K562 (cell line): ENCODE data around the gene DSG3. TPM values are rescaled to one million over a fixed set of nuclear protein-coding genes. Genes with fewer than 3 reads are reported as not detected.

Source experiments
- ATAC-seq: fragments of 200-7000 bp; cut with Tn5 transposase; 3 replicates; pipeline ENCODE4 v1.9.1; 2020; ENCODE audit warnings: moderate library complexity
- BruUV-seq: library from RNA; stranded (reverse); fragments of 400-500 nt; replicated peaks from 2 replicates; lab custom pipeline; 2021; lab: Mats Ljungman, UMichigan
- CTCF ChIA-PET: fragments of 300-600 bp; formaldehyde crosslinking; extraction: SDS; loops from one replicate; lab custom pipeline; 2021; ENCODE audit warnings: low intra/inter-chr PET ratio; lab: Yijun Ruan, JAX
- POLR2A ChIA-PET: fragments of 300-600, 350-650 bp; sonication (Branson Sonifier 250); formaldehyde crosslinking; extraction: SDS; loops from one replicate; lab custom pipeline; 2021; ENCODE audit warnings: antibody characterized with exemption, inconsistent platforms; lab: Yijun Ruan, JAX
- DNase-seq, 4 experiments: peaks; one replicate each; pipeline versions ENCODE4 v3.0.0 to v3.0.0-alpha.2; 2011 to 2018; ENCODE audit warnings: low spot score in 3 of 4, mixed read lengths in 3 of 4; ENCODE audit errors: extremely low read depth in 1 of 4
- FAIRE-seq: peaks from 2 replicates; lab custom pipeline; 2011; peaks lifted over from hg19 to GRCh38; lab: Jason Lieb, UNC
- H2AFZ ChIP-seq: 2 replicates; pipeline ENCODE4 v1.6.0; 2011; ENCODE audit warnings: low read depth, low read length, control low read depth, inconsistent platforms
- H3K27ac ChIP-seq: fragments of 200-600 bp; 3 replicates; pipeline ENCODE4 v1.8.0; 2011; ENCODE audit warnings: low read depth, mild to moderate bottlenecking, control low read depth, inconsistent platforms, low read length, moderate library complexity, mixed read lengths; ENCODE audit errors: extremely low read depth
- H3K27me3 ChIP-seq, 2 experiments: fragments of 300-600 bp in 1 of 2; 2 replicates in 1 of 2; 3 replicates in 1 of 2; pipeline versions ENCODE4 v1.6.0 to v1.8.0; 2011; ENCODE audit warnings: inconsistent platforms in 2 of 2, low read length in 2 of 2, mild to moderate bottlenecking in 1 of 2, mixed read lengths in 1 of 2, moderate library complexity in 1 of 2; ENCODE audit not compliant: control insufficient read depth in 2 of 2, insufficient read depth in 2 of 2
- H3K36me3 ChIP-seq: fragments of 300-600 bp; 3 replicates; pipeline ENCODE4 v1.8.0; 2011; ENCODE audit warnings: mild to moderate bottlenecking, low read length, inconsistent platforms; ENCODE audit not compliant: control insufficient read depth, insufficient read depth
- H3K4me1 ChIP-seq, 2 experiments: fragments of 200-600 bp in 1 of 2; replicated peaks in 1 of 2; 2 replicates in 1 of 2; 3 replicates in 1 of 2; pipeline versions ENCODE4 v1.5.1 to v1.8.0; 2011; ENCODE audit warnings: inconsistent platforms in 2 of 2, low read length in 2 of 2, mild to moderate bottlenecking in 1 of 2, mixed read lengths in 1 of 2, moderate library complexity in 1 of 2; ENCODE audit not compliant: control insufficient read depth in 2 of 2, insufficient read depth in 2 of 2
- H3K4me2 ChIP-seq: 2 replicates; pipeline ENCODE4 v1.6.1; 2011; ENCODE audit warnings: low read length, control low read depth, inconsistent platforms, mixed read lengths; ENCODE audit not compliant: insufficient read depth
- H3K4me3 ChIP-seq: fragments of 200-600 bp; sonication (generic), shearing (Covaris generic); 2 replicates; pipeline ENCODE4 v1.5.1; 2016; ENCODE audit warnings: control low read depth, inconsistent platforms
- H3K79me2 ChIP-seq: fragments of 200-600 bp; 3 replicates; pipeline ENCODE4 v1.8.0; 2011; ENCODE audit warnings: low read length, inconsistent platforms; ENCODE audit not compliant: control insufficient read depth, insufficient read depth
- H3K9ac ChIP-seq, 2 experiments: 2 replicates each; pipeline versions ENCODE4 v1.6.0 to v1.6.1; 2011; ENCODE audit warnings: low read depth in 2 of 2, low read length in 2 of 2, control low read depth in 1 of 2, inconsistent platforms in 1 of 2, mild to moderate bottlenecking in 1 of 2, mixed read lengths in 1 of 2; ENCODE audit not compliant: insufficient read depth in 1 of 2
- H3K9me1 ChIP-seq: one replicate; pipeline ENCODE4 v1.6.0; 2011; ENCODE audit warnings: inconsistent platforms, mild to moderate bottlenecking, low read length, moderate library complexity; ENCODE audit not compliant: control insufficient read depth, insufficient read depth
- H3K9me3 ChIP-seq: replicated peaks from 2 replicates; pipeline ENCODE4 v1.5.1; 2011; ENCODE audit warnings: low read depth, low read length, inconsistent platforms; ENCODE audit not compliant: control insufficient read depth, insufficient read depth
- H4K20me1 ChIP-seq: replicated peaks from 2 replicates; pipeline ENCODE4 v1.6.1; 2011; ENCODE audit warnings: low read length, inconsistent platforms, mixed read lengths; ENCODE audit not compliant: control insufficient read depth, insufficient read depth
- RFX1 ChIP-seq: fragments of 450-650 bp; IDR thresholded peaks from 2 replicates; pipeline ENCODE4 v1.6.1; 2016; ENCODE audit warnings: mild to moderate bottlenecking, moderate library complexity
- SPI1 ChIP-seq: IDR thresholded peaks from 2 replicates; pipeline ENCODE4 v1.6.1; 2011; ENCODE audit warnings: low read depth, low read length, control low read depth, borderline replicate concordance
- TGIF2 ChIP-seq: sonication (generic); formaldehyde crosslinking; IDR thresholded peaks from 2 replicates; pipeline ENCODE4 v1.8.1; 2022; ENCODE audit warnings: mild to moderate bottlenecking, missing genetic modification reagents, moderate library complexity
- ZNF586 ChIP-seq: fragments of 450-650 bp; formaldehyde crosslinking; conservative IDR thresholded peaks from 2 replicates; pipeline ENCODE4 v1.4.0; 2020; ENCODE audit warnings: mild to moderate bottlenecking, moderate library complexity
- WGBS: fragments of 100-300 bp; shearing (Covaris generic); methylation state at CpG from one replicate; pipeline ENCODE4 v1.1.6; 2016; ENCODE audit warnings: low coverage, mixed read lengths; ENCODE audit not compliant: insufficient coverage; ENCODE audit errors: missing lambda C conversion rate; 5-methylcytosine and 5-hydroxymethylcytosine counted together
- in situ Hi-C: fragments of 300-500 bp; cut with MboI; formaldehyde crosslinking; loops from 4 replicates; pipeline ENCODE4 v1.15.0; 2018; ENCODE audit warnings: inconsistent platforms, mixed read lengths
- intact Hi-C: fragments of 100-400 bp; cut with micrococcal nuclease; formaldehyde crosslinking; loops from 2 replicates; pipeline ENCODE4 v1.14.2; 2022
- polyA plus RNA-seq, 8 experiments: library from polyadenylated mRNA; depleted of rRNA in 4 of 8; stranded (reverse) in 5 of 8; unstranded in 3 of 8; fragments of >200 nt; fragmentation: Nextera tagmentation in 2 of 8; fragmentation: Illumina TruSeq in 1 of 8; extraction: Ambion mirVana in 2 of 8; extraction: Trizol in 1 of 8; gene quantifications; 2 replicates each; pipeline versions ENCODE4 v1.2.1 to v1.2.3, GENCODE V29; 2011 to 2014; ENCODE audit warnings: inconsistent platforms in 1 of 8, missing spikeins in 1 of 8
- total RNA-seq, 7 experiments: library from RNA; depleted of rRNA in 6 of 7; stranded (reverse); fragments of >200 nt in 6 of 7; fragmentation: Illumina TruSeq in 2 of 7; extraction: Trizol in 2 of 7; gene quantifications; 2 replicates each; pipeline versions ENCODE4 v1.2.1 to v1.2.3, GENCODE V29; 2011 to 2021; ENCODE audit warnings: low replicate concordance in 1 of 7
- TF ChIP-seq, protein P1 (sequence below), 2 experiments: IDR thresholded peaks; 2 replicates each; pipeline ENCODE4 v1.6.1; 2012; ENCODE audit warnings: improper control_type of control experiment in 2 of 2, low read depth in 2 of 2, low read length in 2 of 2, borderline replicate concordance in 1 of 2
- TF ChIP-seq, protein P2 (sequence below), 2 experiments: fragments of 450-650 bp in 1 of 2; sonication (generic) in 1 of 2; formaldehyde crosslinking in 1 of 2; IDR thresholded peaks in 1 of 2; conservative IDR thresholded peaks in 1 of 2; 2 replicates each; pipeline versions ENCODE4 v1.6.1 to v1.8.1; 2016 to 2023; ENCODE audit warnings: mild to moderate bottlenecking in 2 of 2, moderate library complexity in 2 of 2, inconsistent platforms in 1 of 2, missing genetic modification reagents in 1 of 2

Gene DSG3
- total and polyA plus RNA-seq, 9 of the 15 experiments (the other 6 are each of a cell fraction or from before 2014, with no cell fraction given), result 0.04 to 0.18 (median 0.07) TPM; not detected in 1

DNA sequence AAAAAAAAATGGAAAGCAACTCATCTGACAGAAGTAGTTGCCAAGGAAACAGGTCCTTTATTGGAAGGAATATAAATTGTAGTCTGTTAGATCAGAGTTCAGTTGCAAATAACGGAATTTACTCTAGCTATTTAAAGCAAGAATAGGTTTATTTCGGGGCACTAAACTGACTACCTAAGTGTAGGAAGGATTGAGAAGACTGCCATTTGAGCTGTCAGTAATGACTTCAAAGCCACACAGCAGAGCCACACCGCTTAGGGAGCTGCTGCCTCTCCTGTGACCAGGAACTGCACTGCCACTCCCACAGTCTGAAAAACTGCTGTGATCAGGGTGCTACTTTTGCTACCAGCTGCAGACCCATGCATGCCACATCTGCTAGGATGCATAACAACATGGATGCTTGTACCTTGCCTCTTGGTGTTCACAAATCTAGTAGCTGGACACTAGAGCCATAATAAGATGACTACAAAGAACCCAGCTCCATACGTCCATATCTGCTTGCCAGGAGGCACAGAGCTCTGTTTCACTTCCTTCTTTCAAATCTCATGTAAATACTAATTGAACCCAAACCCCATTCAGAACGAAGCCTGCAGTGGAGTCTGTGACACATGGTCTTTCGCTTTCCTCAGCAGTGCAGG lies 52.6 kb downstream of the DSG3 start:
- Histone ChIP-seq H3K27me3 (no peaks in the 10 kb centered on the region), H4K20me1 (no peaks in the 10 kb centered on the region; the same call in 1 of the 2 replicates), H3K4me3 (no peak overlapping the region), H3K4me1 (peaks cover 10 to 24% of the 10 kb centered on the region in 2 experiments), H3K9me3 (0 out of 2 replicates have a peak, but pooled peaks cover 2% of the 10 kb centered on the region), H3K36me3 (peaks cover 6% of the 10 kb centered on the region; the same call in 2 of the 3 replicates), H3K9ac (peak overlapping the region in 1 of 2 experiments; percentile 40; a peak in 1 of 4 replicates), H3K79me2 (peaks cover 62% of the 10 kb centered on the region), H3K4me2 (peak overlapping the region; percentile 63), H2AFZ (no peak overlapping the region), H3K9me1 (no peaks in the 10 kb centered on the region), H3K27ac (peak overlapping the region; percentile 4; the same call in 1 of the 3 replicates)
- no peak for ATAC-seq
- 58% methylated on average over 6 of the region's 6 CpGs for WGBS
- in situ Hi-C loops (no loop called here), intact Hi-C loops (no loop called here)
- TF ChIP-seq, protein P1, sequence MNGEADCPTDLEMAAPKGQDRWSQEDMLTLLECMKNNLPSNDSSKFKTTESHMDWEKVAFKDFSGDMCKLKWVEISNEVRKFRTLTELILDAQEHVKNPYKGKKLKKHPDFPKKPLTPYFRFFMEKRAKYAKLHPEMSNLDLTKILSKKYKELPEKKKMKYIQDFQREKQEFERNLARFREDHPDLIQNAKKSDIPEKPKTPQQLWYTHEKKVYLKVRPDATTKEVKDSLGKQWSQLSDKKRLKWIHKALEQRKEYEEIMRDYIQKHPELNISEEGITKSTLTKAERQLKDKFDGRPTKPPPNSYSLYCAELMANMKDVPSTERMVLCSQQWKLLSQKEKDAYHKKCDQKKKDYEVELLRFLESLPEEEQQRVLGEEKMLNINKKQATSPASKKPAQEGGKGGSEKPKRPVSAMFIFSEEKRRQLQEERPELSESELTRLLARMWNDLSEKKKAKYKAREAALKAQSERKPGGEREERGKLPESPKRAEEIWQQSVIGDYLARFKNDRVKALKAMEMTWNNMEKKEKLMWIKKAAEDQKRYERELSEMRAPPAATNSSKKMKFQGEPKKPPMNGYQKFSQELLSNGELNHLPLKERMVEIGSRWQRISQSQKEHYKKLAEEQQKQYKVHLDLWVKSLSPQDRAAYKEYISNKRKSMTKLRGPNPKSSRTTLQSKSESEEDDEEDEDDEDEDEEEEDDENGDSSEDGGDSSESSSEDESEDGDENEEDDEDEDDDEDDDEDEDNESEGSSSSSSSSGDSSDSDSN (IDR thresholded peaks at IDR 0.05; ENCODE audit: borderline replicate concordance in 1 of 2, low read depth in 2 of 2, low read length in 2 of 2), result no peak
- TF ChIP-seq SPI1 (0 out of 2 replicates have a peak, but pooled peaks have one; percentile 31), ZNF586 (CRISPR knock-in tag) (no peak), RFX1 (peak; percentile 56), TGIF2 (no peak)
- TF ChIP-seq, protein P2, sequence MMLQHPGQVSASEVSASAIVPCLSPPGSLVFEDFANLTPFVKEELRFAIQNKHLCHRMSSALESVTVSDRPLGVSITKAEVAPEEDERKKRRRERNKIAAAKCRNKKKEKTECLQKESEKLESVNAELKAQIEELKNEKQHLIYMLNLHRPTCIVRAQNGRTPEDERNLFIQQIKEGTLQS (IDR thresholded peaks at IDR 0.05), result no peak
- TF ChIP-seq, protein P2 (CRISPR knock-in tag; conservative IDR thresholded peaks at IDR 0.05), result no peak
- POLR2A ChIA-PET, result interaction anchor here (0.6 to 1.4 kb wide), 4 partner anchors 8 to 523 kb away, joined by 3 to 4 read pairs (median 3); no protein-coding TSS in a partner anchor
- CTCF ChIA-PET, result no interaction called here
- peak in 1 of 4 experiments; percentile 33 for DNase-seq
- no TSS peak for BruUV-seq
- peak; percentile 29 for FAIRE-seq
